Endothelial cell (in vitro differentiated cells): ENCODE data around the gene WNK2. TPM values are rescaled to one million over a fixed set of nuclear protein-coding genes. Genes with fewer than 3 reads are reported as not detected.

Experiments
- DNase-seq: peaks from one replicate; pipeline ENCODE4 v3.0.0; 2021; ENCODE audit warnings: low spot score
- H3K27ac Mint-ChIP-seq: one replicate; pipeline ENCODE4 v1.8.0; 2021; ENCODE audit warnings: mixed read lengths, inconsistent platforms; ENCODE audit not compliant: unreplicated experiment
- H3K27me3 Mint-ChIP-seq: one replicate; pipeline ENCODE4 v1.8.0; 2021; ENCODE audit warnings: mild to moderate bottlenecking, moderate library complexity, mixed read lengths, inconsistent platforms; ENCODE audit not compliant: unreplicated experiment
- H3K36me3 Mint-ChIP-seq: one replicate; pipeline ENCODE4 v1.8.0; 2021; ENCODE audit warnings: mild to moderate bottlenecking, low read depth, mixed read lengths, inconsistent platforms; ENCODE audit not compliant: unreplicated experiment
- H3K4me1 Mint-ChIP-seq: one replicate; pipeline ENCODE4 v1.8.0; 2021; ENCODE audit warnings: mild to moderate bottlenecking, mixed read lengths, inconsistent platforms; ENCODE audit not compliant: unreplicated experiment
- H3K4me3 Mint-ChIP-seq: one replicate; pipeline ENCODE4 v1.8.0; 2021; ENCODE audit warnings: mild to moderate bottlenecking, mixed read lengths, inconsistent platforms; ENCODE audit not compliant: unreplicated experiment
- H3K9me3 Mint-ChIP-seq: one replicate; pipeline ENCODE4 v1.8.0; 2021; ENCODE audit warnings: mixed read lengths, inconsistent platforms; ENCODE audit not compliant: unreplicated experiment
- CTCF ChIP-seq: fragments of 200-600 bp; sonication (generic); IDR thresholded peaks from one replicate; pipeline ENCODE4 v1.5.0; 2021; ENCODE audit warnings: antibody characterized with exemption; ENCODE audit not compliant: unreplicated experiment
- total RNA-seq: library from RNA; stranded (reverse); fragmentation: NEBNext Ultra II Directional; extraction: Animal tissue kit (Norgen Biotek cat#: 25700); gene quantifications from one replicate; pipeline ENCODE4 v1.2.1, GENCODE V29; 2021; ENCODE audit not compliant: unreplicated experiment

WNK2 gene
- total RNA-seq, 1 donor from 2014 or later, result 0.82 TPM

GRCh38 chr9:93181672-93182435 is 2.1 kb upstream of the WNK2 start:
- no peak for DNase-seq
- Mint-ChIP-seq H3K4me3 (no peak overlapping the region), H3K4me1 (no peaks in the 10 kb centered on the region), H3K27ac (no peak overlapping the region), H3K9me3 (no peaks in the 10 kb centered on the region), H3K27me3 (peaks cover 21% of the 10 kb centered on the region), H3K36me3 (peaks cover 4% of the 10 kb centered on the region)
- no peak for TF ChIP-seq CTCF

GRCh38 chr9:93182572-93182971 is 1.4 kb upstream of the WNK2 start:
- peaks cover 27% of the 10 kb centered on the region for H3K27me3 Mint-ChIP-seq
- H3K27ac Mint-ChIP-seq, result no peak overlapping the region
- peaks cover 4% of the 10 kb centered on the region for H3K36me3 Mint-ChIP-seq
- no peaks in the 10 kb centered on the region for H3K4me1 Mint-ChIP-seq
- no peak overlapping the region for H3K4me3 Mint-ChIP-seq
- H3K9me3 Mint-ChIP-seq, result no peaks in the 10 kb centered on the region
- no peak for TF ChIP-seq CTCF
- no peak for DNase-seq

- H3K9me3 Mint-ChIP-seq, result no peaks in the 10 kb centered on the region
- H3K27me3 Mint-ChIP-seq, result peaks cover 31% of the 10 kb centered on the region
- peak overlapping the region; percentile 82 for H3K4me3 Mint-ChIP-seq
- peak overlapping the region; percentile 42 for H3K27ac Mint-ChIP-seq
- TF ChIP-seq CTCF, result no peak
- H3K36me3 Mint-ChIP-seq, result peaks cover 4% of the 10 kb centered on the region
- no peak for DNase-seq
- no peaks in the 10 kb centered on the region for H3K4me1 Mint-ChIP-seq
These were observed 742 bp upstream of the WNK2 start for GRCh38 chr9:93183131-93183662.

GRCh38 chr9:93184432-93185265 is 710 bp downstream of the WNK2 start:
- H3K27me3 Mint-ChIP-seq, result peaks cover 34% of the 10 kb centered on the region
- H3K4me1 Mint-ChIP-seq, result no peaks in the 10 kb centered on the region
- H3K4me3 Mint-ChIP-seq, result no peak overlapping the region
- no peak for TF ChIP-seq CTCF
- no peaks in the 10 kb centered on the region for H3K9me3 Mint-ChIP-seq
- H3K27ac Mint-ChIP-seq, result no peak overlapping the region
- DNase-seq, result peak; percentile 32
- H3K36me3 Mint-ChIP-seq, result peaks cover 4% of the 10 kb centered on the region
